A549 (cell line): Measurements from ENCODE around the gene DDX60.

Experiments
- CBX8 ChIP-seq: fragments of 200-600 bp; sonication (generic); IDR thresholded peaks from 2 replicates; pipeline ENCODE4 v1.6.1; 2016
- CTCF ChIP-seq: fragments of >200 bp; sonication (Bioruptor Twin); formaldehyde crosslinking; IDR thresholded peaks from 3 replicates; pipeline ENCODE4 v1.5.1; 2016
- EHMT2 ChIP-seq: fragments of 200-600 bp; sonication (generic); IDR thresholded peaks from 2 replicates; pipeline ENCODE4 v1.6.1; 2016; ENCODE audit warnings: antibody characterized with exemption, low read depth, mild to moderate bottlenecking, moderate library complexity
- EP300 ChIP-seq, 2 experiments: fragments of >200 bp; sonication (Bioruptor Twin); formaldehyde crosslinking; IDR thresholded peaks; 2 replicates in 1 of 2; 3 replicates in 1 of 2; pipeline ENCODE4 v1.6.1; 2016 to 2017
- GATA3 ChIP-seq: IDR thresholded peaks from 2 replicates; pipeline ENCODE4 v1.6.1; 2012; ENCODE audit warnings: borderline replicate concordance
- HDAC2 ChIP-seq: fragments of 200-600 bp; sonication (generic); IDR thresholded peaks from 2 replicates; pipeline ENCODE4 v1.6.1; 2016
- RCOR1 ChIP-seq: fragments of 150-350 bp; IDR thresholded peaks from 2 replicates; pipeline ENCODE4 v1.6.1; 2014; ENCODE audit warnings: antibody characterized with exemption, low read length, low read depth

- TF ChIP-seq CTCF (no peak), GATA3 (no peak), EP300 (IDR thresholded peaks at IDR 0.05) (no peak), RCOR1 (no peak), CBX8 (no peak), EHMT2 (no peak), HDAC2 (no peak)
Observed at GRCh38 chr4:168174308-168174707, 144.2 kb downstream of the DDX60 start.
